ENCODE measurements around the gene CCDC8. TPM values are rescaled to one million over a fixed set of nuclear protein-coding genes. Genes with fewer than 3 reads are reported as not detected.

CCDC8 gene
- total and polyA plus RNA-seq, 9 of the 15 experiments (the other 6 are each of a cell fraction or from before 2014, with no cell fraction given) = 0.68 to 30.8 (median 15.6) TPM

GRCh38 chr19:46413262-46414031, at the start of gene CCDC8 (continued):
- TF ChIP-seq REST (IDR thresholded peaks at IDR 0.05; ENCODE audit: borderline replicate concordance) (no peak), REST (CRISPR knock-in tag; IDR thresholded peaks at IDR 0.05; ENCODE audit: low read depth) (peak; percentile 60; the same call in 1 of the 2 replicates), MAZ (CRISPR knock-in tag; conservative IDR thresholded peaks at IDR 0.05 in 1 of 2, IDR thresholded peaks at IDR 0.05 in 1 of 2) (peak; percentile 87 to 91), PYGO2 (tag; IDR thresholded peaks at IDR 0.05) (no peak)
- TF ChIP-seq, protein P1, sequence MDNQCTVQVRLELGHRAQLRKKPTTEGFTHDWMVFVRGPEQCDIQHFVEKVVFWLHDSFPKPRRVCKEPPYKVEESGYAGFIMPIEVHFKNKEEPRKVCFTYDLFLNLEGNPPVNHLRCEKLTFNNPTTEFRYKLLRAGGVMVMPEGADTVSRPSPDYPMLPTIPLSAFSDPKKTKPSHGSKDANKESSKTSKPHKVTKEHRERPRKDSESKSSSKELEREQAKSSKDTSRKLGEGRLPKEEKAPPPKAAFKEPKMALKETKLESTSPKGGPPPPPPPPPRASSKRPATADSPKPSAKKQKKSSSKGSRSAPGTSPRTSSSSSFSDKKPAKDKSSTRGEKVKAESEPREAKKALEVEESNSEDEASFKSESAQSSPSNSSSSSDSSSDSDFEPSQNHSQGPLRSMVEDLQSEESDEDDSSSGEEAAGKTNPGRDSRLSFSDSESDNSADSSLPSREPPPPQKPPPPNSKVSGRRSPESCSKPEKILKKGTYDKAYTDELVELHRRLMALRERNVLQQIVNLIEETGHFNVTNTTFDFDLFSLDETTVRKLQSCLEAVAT (IDR thresholded peaks at IDR 0.05) = no peak
